ENCODE results near the gene CCKAR.
"Not testable (repeated sequence)": the region's sequence is repeated elsewhere in the genome, so short reads cannot be mapped to it uniquely, and the experiment has no call there.

CCKAR gene

DNA sequence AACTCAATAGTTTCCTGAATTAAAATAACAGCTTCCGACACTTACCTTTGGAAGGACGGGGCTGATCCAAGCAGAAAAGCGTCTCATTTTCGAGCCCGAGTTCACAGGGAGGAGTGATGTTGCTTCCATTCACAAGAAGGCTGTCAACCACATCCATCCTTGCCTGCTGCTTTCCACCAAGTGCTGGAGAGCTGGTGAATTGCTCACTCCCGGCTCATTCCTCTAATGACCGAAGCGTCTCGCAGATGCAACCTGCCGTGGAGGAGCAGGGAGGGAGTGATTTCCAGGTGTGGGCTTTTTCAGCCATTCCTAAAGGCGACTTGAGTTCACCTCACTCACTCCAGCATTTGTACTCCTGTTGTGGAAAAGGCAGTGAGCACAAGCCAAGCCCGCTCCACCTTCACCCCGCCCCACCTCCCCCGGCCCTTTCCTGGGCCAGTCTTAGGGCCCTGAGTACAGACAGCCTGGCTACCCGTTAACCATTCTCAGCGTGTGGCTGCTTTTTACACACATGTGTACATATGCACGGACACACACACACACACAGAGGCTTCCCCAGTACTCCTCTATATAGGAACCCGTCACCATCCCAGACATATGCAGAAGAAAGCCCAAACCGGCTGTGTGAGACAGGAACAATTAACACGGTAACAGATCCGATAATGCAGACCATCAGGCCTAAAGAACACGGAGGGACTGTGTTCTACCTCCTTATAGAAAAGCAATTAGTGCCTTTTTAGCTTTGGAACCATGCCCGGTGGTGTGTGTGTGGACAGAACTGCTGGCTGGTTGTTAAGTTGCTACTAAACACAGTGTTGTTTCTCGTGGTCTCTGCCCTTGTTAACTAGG, at the start of gene CCKAR:
TSS of gene CCKAR (minus strand) at position 374 of the 849 bp plus-strand sequence. CDS start at position 157, 217 bp downstream.
- no peak for DNase-seq

GRCh38 chr4:26533685-26534084, 43.4 kb upstream of the CCKAR start:
- DNase-seq: no peak

DNA sequence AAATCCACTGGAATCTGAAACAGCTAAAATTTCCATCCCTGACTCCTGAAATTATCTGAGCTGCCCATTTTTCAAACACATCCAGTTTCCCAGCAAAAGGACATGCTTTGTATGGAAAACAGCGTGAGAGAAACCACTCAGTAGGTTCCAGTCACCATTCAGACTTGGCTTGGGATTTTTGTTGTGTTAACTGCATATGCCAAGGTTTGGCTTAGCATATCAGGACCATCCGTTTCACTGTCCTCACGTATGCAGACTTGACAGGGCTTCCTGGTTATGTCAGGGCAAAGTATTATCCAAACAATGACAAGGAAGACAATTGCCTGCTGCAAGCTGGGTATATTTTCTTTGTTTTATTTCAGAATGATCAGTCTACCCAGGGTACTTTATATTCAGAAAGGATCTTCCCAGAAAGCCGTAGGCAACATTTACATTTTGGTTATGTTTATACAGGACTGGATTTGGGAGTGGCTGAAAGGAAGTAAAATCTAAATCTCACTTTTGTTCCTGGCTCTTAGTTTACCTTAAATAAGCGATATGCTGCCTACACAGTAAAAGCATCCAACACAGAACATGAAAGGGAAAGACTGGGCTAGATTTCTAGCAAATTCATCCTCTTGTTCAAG, 41.3 kb upstream of the CCKAR start:
- no peak for DNase-seq

DNA sequence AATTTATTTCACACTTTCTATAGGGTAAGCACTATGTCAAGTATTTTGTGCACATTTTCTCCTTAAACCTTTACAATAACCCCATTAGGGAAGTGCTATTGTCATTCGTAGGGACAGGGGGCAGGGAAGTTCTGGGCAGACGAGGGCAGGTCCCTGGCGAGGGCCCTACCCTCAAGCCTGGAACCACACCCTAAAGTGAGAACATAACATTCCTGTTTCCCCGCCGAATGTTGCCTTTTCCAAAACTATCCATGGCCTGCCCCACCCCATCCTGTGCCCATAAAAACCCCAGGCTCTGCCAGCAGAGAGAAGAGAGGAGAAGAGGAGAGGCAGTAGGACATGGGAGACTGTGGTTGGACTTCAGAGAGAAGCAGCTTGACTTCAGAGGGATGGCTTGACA, 39.8 kb upstream of the CCKAR start:
- no peak for DNase-seq

GRCh38 chr4:26529479-26529878, 39.2 kb upstream of the CCKAR start:
- DNase-seq: no peak

GRCh38 chr4:26525771-26526150, 35.5 kb upstream of the CCKAR start:
- no peak for DNase-seq

GRCh38 chr4:26525136-26525770, 35.0 kb upstream of the CCKAR start:
- no peak for DNase-seq

- DNase-seq: no peak
Observed at GRCh38 chr4:26524011-26524410, 33.7 kb upstream of the CCKAR start.

GRCh38 chr4:26522478-26522877, 32.2 kb upstream of the CCKAR start:
- no peak for DNase-seq

- no peak for DNase-seq
Observed at GRCh38 chr4:26520728-26521450, 30.6 kb upstream of the CCKAR start.

DNA sequence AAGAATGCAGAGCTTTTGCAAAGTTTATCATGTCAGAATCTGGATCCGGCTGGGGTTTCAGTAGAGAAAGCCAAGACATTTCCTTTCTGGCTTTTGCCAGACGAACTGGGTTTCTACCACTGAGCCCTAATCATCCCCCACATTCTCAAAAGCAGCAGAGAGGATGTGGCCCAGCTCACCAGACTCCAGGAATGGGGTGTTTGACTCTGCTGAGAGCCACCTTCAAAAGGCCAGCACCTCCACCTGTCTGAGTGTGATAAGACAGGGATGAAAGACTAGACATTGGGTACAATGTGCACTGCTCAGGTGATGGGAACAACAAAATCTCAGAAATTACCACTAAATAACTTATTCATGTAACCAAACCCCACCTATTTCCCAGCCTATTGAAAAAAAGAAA, 25.7 kb upstream of the CCKAR start:
- DNase-seq: no peak

GRCh38 chr4:26510334-26510964, 20.2 kb upstream of the CCKAR start:
- DNase-seq: no peak

DNA sequence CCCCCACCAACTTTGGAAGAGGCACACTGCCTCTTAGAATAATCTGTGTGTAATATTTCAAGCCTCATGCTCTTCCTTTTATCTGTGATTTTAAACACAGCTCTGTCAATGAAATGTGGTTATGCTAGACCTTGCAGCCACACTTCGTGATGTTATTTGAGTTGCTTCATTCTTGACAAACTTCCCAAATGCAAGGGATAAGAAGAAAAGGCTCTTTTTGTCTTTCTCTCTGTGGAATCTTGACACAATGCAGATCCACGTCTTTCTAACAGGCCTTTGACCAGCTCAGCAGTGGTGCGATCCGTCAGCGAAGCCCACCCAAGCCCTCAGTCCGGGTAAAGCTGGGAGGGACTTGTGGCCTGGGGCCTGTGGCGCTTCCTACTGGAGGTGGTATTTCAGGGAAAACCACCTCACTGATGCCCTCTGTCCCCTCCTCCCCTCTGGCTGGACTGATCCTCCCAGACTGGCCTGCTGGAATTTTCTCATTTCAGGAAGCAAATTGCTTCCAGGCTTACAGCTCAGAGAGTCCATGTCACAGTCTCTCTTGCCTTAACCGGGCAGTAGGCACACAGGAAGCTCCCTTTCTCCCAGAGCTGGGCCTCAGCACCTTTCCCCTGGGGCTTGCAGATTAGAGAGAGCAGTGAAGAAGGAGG, 19.5 kb upstream of the CCKAR start:
- no peak for DNase-seq

DNA sequence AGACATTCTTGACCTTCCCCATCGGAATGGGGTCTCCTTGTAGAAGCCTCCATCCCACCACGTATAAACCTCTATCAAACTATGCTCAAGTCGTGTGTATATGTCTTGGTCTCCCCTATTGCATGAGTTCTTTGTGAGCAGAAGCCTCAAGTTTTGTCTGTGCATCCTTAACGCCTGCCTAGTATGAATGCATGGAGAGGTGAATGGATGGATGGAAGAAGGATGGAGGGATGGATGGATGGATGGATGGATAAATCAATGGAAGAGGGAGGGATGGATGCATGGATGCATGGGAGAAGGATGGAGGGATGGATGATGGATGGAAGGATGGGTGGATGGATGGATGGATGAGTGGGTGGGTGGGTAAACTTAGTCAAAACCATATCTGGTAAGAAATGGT, 17.0 kb upstream of the CCKAR start:
- DNase-seq: no peak

- no peak for DNase-seq
Observed at GRCh38 chr4:26503844-26504243, 13.6 kb upstream of the CCKAR start.

GRCh38 chr4:26503427-26503826, 13.1 kb upstream of the CCKAR start:
- DNase-seq: no peak

GRCh38 chr4:26500565-26500999, 10.3 kb upstream of the CCKAR start:
- not testable (repeated sequence) for DNase-seq

DNA sequence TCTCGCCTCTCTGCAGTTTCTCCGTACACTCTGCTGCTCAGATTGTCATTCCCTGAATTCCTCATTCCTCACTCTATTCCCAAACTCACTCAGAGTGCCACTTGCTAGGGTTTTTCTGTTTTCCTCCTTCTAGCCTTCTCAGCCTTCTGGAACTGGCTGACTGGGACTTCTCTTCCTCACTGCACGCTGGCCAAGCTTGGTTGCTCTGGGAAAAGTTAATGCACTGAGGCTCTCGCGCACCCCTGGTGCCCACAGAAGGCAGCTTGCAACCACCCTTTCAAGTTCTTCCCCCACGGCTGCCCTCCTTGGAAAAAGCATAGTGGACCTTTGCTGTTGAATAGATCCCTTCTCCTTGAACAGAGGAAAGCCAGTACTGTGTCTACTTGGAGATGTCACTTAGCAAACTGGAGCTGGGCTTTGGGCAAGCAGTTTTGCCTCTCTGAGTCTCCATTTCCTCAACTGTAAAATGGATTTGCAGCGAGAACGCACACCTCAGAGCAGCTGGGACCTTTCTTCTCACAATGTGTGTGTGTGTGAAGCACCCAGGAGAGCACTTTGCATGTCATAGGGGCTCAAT, 6.0 kb upstream of the CCKAR start:
- DNase-seq: no peak

GRCh38 chr4:26493461-26493860, 3.2 kb upstream of the CCKAR start:
- no peak for DNase-seq

DNA sequence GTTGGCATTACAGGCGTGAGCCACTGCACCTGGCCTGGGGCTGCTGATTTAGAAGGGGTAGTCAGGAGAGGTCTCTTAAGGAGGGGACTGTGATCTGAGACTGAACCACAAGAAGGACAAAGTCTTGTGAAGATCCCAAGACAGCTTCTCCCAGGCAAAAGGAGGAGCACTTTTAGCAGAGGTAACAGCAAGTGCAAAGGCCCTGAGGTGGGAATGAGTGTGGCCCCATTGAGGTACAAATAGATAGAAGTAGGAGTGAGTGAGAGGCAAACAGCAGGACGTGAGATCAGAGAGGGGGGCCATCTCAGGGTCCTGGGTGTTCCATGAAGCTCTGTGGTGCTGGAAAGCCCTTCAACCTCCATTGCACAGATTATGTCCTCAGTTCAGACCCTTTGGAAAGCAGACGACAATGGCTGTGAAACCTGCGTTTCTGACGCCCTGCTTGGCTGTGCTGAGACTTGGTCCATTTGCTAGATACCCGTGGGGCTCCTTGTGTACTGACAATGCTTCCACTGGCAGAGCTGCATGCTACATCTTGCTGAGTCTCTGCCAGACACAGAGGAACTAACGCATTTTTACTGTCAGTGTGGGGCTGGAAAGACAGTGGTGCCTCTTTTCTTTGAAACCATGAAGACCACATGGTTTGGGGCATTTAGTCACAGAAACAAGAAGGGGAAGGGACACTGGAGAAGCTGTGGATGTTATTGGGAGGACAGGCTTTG, 1.3 kb upstream of the CCKAR start:
- DNase-seq: no peak

- DNase-seq: no peak
Observed at GRCh38 chr4:26490960-26491284, 638 bp upstream of the CCKAR start.
